ENCODE results near the gene OR10D3.

The OR10D3 gene

DNA sequence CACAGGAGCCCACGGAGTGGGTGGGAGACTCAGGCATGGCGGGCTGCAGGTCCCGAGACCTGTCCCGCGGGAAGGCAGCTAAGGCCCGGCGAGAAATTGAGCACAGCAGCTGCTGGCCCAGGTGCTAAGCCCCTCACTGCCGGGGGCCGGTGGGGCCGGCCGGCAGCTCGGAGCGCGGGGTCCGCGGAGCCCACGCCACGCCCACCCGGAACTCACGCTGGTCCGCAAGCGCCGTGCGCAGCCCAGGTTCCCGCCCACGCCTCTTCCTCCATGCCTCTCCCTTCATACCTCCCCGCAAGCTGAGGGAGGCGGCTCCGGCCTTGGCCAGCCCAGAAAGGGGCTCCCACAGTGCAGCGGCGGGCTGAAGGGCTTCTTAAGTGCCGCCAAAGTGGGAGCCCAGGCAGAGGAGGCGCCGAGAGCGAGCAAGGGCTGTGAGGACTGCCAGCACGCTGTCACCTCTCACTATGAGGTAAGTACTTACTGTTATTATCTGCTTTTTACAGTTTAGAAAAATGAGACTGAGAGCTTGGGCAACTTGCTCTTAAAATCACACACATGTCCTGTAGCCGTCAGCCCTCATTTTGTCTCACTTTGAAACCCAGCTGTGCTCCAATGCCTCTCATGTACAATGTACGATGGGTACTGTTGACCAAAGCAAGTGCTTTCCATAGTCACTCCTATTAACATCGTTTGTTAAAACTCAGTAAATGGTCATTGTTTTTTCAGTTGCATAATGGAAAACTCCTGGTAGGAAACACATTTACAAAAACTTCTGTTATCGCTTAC lies 12.2 kb upstream of the OR10D3 start:
- Histone ChIP-seq H3K36me3 (no peaks in the 10 kb centered on the region), H4K20me1 (no peaks in the 10 kb centered on the region), H3K27me3 (no peaks in the 10 kb centered on the region), H3K9ac (no peak overlapping the region), H3K9me3 (no peaks in the 10 kb centered on the region), H3K4me1 (no peaks in the 10 kb centered on the region), H3K4me3 (no peak overlapping the region), H3K27ac (no peak overlapping the region), H3K4me2 (no peak overlapping the region)
- no peak for TF ChIP-seq Cebpa-rat (IDR thresholded peaks at IDR 0.05)

DNA sequence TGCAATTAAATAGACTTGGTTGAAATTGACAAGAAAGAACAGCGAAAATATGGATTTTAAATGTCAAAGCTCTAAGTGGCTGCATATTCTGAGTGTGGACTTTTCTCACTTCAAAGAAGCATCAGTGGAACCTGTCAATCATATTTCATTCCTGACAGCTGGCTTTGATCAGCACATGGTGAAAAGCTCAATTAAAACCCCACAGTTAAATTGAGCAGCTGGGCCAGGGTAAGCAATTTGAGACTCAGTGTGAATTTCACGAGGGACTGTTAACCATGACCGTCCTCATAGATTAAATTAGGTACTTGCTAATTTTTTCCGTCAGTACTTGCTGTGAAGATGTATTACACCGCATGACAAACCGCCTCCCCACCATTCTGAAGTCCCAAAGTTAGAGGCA lies 11.0 kb upstream of the OR10D3 start:
- H3K4me1 ChIP-seq: no peaks in the 10 kb centered on the region
- H4K20me1 ChIP-seq: no peaks in the 10 kb centered on the region
- H3K27ac ChIP-seq: no peak overlapping the region
- H3K4me2 ChIP-seq: no peak overlapping the region
- no peak overlapping the region for H3K4me3 ChIP-seq
- H3K36me3 ChIP-seq: no peaks in the 10 kb centered on the region
- H3K9me3 ChIP-seq: no peaks in the 10 kb centered on the region
- no peaks in the 10 kb centered on the region for H3K27me3 ChIP-seq
- TF ChIP-seq Cebpa-rat (IDR thresholded peaks at IDR 0.05): no peak
- no peak overlapping the region for H3K9ac ChIP-seq

DNA sequence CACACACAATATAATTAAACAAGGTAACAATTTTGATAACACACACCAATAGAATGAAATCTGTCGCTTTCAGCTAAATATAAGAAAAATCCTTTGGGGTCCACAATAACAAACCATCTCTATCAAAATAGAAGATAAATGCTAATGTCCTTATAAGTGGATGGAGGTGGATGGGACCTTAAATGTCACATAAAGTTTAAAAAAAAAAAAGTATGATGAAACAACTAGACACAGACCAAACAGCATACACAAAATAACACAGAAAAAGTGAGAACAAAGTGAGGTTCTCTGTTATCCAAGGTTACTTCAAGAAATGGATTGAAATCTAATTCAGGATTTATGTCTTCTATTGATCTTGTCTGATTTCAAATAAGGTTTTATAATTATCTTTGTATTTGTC lies 10.5 kb upstream of the OR10D3 start:
- no peak overlapping the region for H3K9ac ChIP-seq
- H3K27me3 ChIP-seq: no peaks in the 10 kb centered on the region
- H3K9me3 ChIP-seq: no peaks in the 10 kb centered on the region
- H3K4me3 ChIP-seq: no peak overlapping the region
- no peaks in the 10 kb centered on the region for H3K36me3 ChIP-seq
- no peak overlapping the region for H3K27ac ChIP-seq
- TF ChIP-seq Cebpa-rat (IDR thresholded peaks at IDR 0.05): no peak
- no peaks in the 10 kb centered on the region for H4K20me1 ChIP-seq
- H3K4me2 ChIP-seq: no peak overlapping the region
- no peaks in the 10 kb centered on the region for H3K4me1 ChIP-seq

DNA sequence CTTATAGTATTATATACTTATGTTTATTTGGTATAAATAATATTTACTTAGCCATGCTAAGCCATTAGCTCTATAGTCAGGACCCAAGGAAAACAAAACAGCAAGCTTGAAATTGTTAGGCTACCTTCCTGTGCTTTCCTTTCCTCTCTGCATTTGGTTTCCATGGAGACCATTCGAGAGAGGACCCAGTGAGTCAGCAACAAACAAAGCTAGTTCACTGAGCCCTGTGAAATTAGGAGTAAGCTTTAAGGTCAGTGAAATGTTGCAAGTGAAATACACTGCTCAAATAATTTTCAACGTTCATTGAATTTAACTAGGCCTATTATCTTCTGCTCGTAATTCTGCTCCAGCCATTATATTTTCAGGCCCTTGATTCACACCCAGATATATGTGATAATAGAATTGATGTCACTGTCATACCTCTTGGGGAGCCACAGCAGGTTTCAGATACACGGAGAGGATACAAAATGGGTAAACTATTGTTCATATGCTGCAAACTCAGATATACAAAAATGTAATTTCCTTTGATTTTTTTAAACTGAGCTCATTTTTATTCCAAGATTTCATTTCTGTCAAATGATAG lies 9.1 kb upstream of the OR10D3 start:
- Histone ChIP-seq H3K4me1 (no peaks in the 10 kb centered on the region), H3K4me3 (no peak overlapping the region), H3K4me2 (no peak overlapping the region), H3K27me3 (no peaks in the 10 kb centered on the region), H3K27ac (no peak overlapping the region), H4K20me1 (no peaks in the 10 kb centered on the region), H3K9me3 (no peaks in the 10 kb centered on the region), H3K36me3 (no peaks in the 10 kb centered on the region), H3K9ac (no peak overlapping the region)
- no peak for TF ChIP-seq Cebpa-rat (IDR thresholded peaks at IDR 0.05)

DNA sequence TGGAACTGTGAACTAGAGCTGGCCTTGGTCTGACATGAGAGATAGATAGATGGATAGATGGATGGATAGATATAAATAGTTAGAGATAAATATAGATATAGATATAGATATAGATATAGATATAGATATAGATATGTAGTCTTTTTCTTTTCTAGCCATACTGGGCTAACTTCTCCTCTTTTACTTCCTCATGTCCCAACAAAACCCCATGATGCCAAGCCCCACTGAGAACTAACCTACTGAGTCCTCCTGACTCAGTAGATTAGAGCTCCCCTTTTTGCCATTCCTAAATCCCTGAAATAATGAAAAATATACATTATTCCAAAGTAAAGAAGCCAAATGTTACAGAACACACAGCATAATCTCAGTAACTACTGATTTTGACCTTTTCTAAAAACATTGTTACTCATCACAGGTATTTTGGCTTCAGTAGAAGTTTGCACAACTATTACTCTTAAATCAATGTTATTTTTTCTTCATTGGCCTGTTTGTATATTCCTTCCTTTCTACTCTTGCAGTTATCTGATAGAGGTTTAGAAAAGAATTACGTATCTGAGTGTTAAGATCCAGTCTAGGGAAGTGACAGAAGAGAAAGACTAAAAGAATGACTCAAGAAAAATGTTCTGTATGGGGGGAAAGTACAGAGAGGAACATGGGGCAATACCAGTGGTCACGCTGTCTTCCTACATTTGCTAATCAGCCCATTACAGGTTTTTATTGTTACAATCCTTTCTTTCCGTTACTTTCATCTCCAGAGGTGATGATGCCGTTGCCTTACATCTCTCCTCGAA lies 6.0 kb upstream of the OR10D3 start:
- no peaks in the 10 kb centered on the region for H4K20me1 ChIP-seq
- H3K9ac ChIP-seq: no peak overlapping the region
- no peaks in the 10 kb centered on the region for H3K4me1 ChIP-seq
- no peaks in the 10 kb centered on the region for H3K27me3 ChIP-seq
- H3K4me3 ChIP-seq: no peak overlapping the region
- no peak for TF ChIP-seq Cebpa-rat (IDR thresholded peaks at IDR 0.05)
- H3K27ac ChIP-seq: no peak overlapping the region
- no peak overlapping the region for H3K4me2 ChIP-seq
- H3K36me3 ChIP-seq: no peaks in the 10 kb centered on the region
- H3K9me3 ChIP-seq: no peaks in the 10 kb centered on the region

DNA sequence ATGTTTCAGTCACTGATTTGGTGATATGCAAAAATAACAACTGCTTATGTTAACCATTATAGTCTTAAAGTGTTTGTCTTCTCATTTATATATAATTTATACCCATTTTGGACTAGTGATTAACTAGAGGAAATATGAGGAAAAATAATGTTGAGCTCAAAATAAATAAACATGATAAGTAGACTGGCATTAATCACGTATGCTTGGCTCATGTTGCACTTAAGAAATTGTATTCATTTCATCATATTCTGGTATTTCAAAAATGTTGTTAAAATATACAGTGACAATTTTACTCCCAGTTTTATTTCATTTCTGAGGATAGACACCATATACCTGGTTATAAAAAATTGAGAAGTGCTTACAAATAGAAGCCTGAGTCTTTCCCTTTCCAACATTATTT lies 3.8 kb upstream of the OR10D3 start:
- Histone ChIP-seq H3K27ac (no peak overlapping the region), H3K27me3 (no peaks in the 10 kb centered on the region), H3K4me1 (no peaks in the 10 kb centered on the region), H3K9me3 (no peaks in the 10 kb centered on the region), H3K4me2 (no peak overlapping the region), H3K4me3 (no peak overlapping the region), H3K9ac (no peak overlapping the region), H3K36me3 (no peaks in the 10 kb centered on the region), H4K20me1 (no peaks in the 10 kb centered on the region)
- no peak for TF ChIP-seq Cebpa-rat (IDR thresholded peaks at IDR 0.05)

DNA sequence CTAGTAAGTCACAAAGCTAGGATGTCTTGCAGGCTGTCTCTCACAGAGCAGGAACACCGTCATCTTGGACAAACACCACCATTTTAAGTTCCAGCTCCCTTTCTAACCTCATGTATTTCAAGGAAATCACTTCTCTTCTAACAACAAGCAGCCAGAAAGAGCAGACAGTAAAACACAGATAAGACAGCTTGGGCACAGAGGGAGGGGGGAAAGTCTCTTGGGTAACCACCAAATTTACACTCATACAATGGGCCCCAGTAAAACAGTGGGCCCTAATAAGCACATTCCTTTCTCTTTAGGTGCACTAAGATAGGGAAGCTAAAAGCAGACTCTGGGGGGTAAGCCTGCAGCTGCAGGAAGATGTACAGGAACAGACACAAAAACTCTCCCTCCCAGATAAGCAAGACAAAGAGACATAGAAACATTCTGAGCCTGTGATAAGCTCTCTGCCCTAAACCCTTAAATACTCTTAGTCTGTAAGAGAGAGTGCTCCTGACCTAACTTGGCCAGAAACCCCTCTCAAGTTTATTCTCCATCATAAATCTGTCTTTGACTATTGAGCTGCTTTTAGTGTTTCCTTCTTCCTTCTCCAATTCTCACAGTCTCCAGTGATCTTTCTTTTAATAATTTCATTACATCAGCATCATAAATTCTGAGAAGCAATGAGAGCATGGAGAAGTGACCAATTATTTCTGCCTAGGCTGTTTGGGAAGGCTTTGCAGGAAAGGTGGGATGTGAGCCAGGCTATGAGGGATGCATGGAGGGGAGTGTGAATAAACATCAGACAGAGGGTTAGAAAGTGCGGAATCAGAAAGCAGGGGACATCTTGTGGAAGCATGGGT lies 7.4 kb downstream of the OR10D3 start:
- Histone ChIP-seq H3K27me3 (no peaks in the 10 kb centered on the region), H3K4me2 (no peak overlapping the region), H3K27ac (no peak overlapping the region), H3K9ac (no peak overlapping the region), H3K36me3 (no peaks in the 10 kb centered on the region), H3K9me3 (no peaks in the 10 kb centered on the region), H4K20me1 (no peaks in the 10 kb centered on the region), H3K4me3 (no peak overlapping the region), H3K4me1 (no peaks in the 10 kb centered on the region)
- TF ChIP-seq Cebpa-rat (IDR thresholded peaks at IDR 0.05): no peak

DNA sequence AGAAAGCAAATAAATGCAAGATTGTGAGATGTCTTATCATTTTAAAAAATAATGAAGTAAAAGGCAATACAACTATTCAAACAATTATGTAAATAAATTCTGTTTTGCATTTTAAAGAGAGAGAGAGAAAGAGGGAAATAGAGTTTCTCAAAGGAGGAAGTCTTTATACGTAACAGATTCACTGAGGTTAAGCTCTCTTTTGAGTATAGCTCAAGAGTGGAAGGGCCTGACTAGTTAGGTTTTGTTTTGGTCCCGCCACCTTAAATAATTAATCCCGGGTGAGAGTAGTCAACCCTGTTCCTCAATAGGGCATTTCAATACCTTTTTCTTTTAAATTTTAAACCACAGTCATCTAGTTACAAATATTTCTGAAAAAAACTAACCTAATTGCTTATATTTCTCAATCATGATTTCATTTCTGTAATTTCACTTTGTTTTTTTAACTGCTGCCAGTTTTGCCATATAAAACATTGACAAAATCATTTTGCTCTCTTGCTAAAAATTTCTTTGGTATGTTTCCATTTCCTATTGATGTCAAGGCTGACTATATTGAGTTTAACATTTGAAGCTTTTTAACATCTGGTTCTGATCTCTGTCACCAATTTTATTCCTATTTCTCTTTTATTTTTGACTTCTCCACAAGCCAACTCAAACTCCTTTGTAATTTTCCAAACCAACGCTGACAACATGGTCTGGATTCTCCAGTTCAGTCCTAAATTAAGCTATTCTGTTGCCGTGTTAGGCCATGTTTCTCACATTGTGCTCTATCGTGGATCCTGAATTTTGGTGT lies 10.3 kb downstream of the OR10D3 start:
- Histone ChIP-seq H3K27ac (no peak overlapping the region), H4K20me1 (no peaks in the 10 kb centered on the region), H3K4me1 (no peaks in the 10 kb centered on the region), H3K4me2 (no peak overlapping the region), H3K4me3 (no peak overlapping the region), H3K27me3 (no peaks in the 10 kb centered on the region), H3K36me3 (no peaks in the 10 kb centered on the region), H3K9me3 (no peaks in the 10 kb centered on the region; the same call in 1 of the 2 replicates), H3K9ac (no peak overlapping the region)
- TF ChIP-seq Cebpa-rat (IDR thresholded peaks at IDR 0.05): no peak

All from BLaER1 (cell line).